GM12874 (cell line): ENCODE data around the gene LHCGR.

Experiments used
- TF ChIP-seq, protein P1 (sequence below): IDR thresholded peaks from 2 replicates; pipeline ENCODE4 v1.5.1; 2011; ENCODE audit warnings: low read depth, mild to moderate bottlenecking, control low read depth, low read length, moderate library complexity; ENCODE audit not compliant: insufficient read depth

The LHCGR gene

GRCh38 chr2:48651158-48651790 lies 104.2 kb downstream of the LHCGR start:
- TF ChIP-seq, protein P1, sequence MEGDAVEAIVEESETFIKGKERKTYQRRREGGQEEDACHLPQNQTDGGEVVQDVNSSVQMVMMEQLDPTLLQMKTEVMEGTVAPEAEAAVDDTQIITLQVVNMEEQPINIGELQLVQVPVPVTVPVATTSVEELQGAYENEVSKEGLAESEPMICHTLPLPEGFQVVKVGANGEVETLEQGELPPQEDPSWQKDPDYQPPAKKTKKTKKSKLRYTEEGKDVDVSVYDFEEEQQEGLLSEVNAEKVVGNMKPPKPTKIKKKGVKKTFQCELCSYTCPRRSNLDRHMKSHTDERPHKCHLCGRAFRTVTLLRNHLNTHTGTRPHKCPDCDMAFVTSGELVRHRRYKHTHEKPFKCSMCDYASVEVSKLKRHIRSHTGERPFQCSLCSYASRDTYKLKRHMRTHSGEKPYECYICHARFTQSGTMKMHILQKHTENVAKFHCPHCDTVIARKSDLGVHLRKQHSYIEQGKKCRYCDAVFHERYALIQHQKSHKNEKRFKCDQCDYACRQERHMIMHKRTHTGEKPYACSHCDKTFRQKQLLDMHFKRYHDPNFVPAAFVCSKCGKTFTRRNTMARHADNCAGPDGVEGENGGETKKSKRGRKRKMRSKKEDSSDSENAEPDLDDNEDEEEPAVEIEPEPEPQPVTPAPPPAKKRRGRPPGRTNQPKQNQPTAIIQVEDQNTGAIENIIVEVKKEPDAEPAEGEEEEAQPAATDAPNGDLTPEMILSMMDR, result no peak

DNA sequence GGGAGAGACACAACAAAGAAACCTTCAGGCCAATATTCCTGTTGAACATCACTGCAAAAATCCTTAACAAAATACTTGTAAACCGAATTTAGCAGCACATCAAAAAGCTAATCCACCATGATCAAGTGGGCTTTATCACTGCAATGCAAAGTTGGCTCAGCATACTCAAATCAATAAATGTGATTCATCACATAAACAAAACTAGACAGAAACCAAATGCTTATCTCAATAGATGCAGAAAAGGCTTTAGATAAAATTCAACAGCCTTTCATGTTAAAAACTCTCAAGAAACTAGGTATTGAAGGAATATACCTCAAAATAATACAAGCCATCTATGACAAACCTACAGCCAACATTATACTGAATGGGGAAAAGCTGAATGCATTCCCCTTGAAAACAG lies 117.3 kb downstream of the LHCGR start:
- TF ChIP-seq, protein P1, result no peak
